Gastrocnemius medialis (tissue), 4 donors: Measurements from ENCODE around the gene SPECC1.

ENCODE experiments used
- POLR2A ChIP-seq, 2 donors: fragments of 450-650 bp; IDR thresholded peaks; one replicate each; pipeline ENCODE4 v1.6.1; 2017; ENCODE audit warnings: antibody characterized with exemption in 2 of 2, mild to moderate bottlenecking in 2 of 2, moderate library complexity in 2 of 2
- TF ChIP-seq, protein P1 (sequence below), 5 experiments: fragments of 450-650 bp in 3 of 5; fragments of 200-600 bp in 2 of 5; sonication (generic) in 2 of 5; IDR thresholded peaks in 4 of 5; conservative IDR thresholded peaks in 1 of 5; 1 replicate in 4 of 5; 2 replicates in 1 of 5; pipeline ENCODE4 v1.5.1; 2016 to 2019; ENCODE audit warnings: antibody characterized with exemption in 5 of 5, mild to moderate bottlenecking in 3 of 5, moderate library complexity in 3 of 5

DNA sequence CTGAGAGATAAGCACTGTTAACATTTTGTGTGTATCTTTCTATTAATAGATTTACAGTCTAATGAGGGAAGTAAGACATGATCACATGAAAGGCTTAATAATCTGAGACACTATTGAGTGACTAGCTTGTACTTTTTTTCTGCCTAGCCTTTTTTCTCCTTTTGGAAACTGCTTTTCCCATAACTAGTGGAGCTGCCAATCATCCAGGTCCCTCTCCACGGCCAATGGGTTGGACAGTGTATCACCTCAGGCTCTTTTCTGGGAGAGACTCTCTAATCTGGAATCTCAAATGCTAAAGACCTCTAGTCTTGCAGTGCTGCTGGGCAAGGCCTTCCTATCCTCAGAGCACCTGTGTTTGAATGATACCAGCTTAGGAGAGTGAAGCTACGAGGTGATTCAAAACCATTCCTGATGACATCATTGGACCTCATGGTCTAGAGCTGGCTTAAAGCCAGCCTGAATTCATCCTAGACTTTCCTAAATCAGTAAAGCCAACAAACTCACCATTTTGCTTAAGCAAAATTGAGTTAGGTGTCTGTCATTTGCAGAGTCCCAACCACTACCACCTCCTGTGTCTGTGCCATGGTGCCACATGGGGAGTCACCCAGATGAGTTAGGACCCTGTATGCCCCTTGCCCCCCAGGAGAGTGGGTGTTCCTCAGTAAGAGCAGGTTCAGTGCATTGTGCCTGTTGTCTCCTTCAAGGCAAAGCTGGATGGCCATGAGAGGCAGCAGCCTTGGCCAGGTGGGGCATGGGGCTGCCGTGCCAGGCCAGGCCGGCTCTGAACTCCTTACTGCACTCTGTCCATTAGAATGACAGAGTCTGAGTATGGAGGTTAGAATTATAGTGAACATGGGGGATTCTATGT is 62.9 kb downstream of the SPECC1 start:
- no peak for TF ChIP-seq POLR2A (IDR thresholded peaks at IDR 0.05)
- TF ChIP-seq, protein P1, sequence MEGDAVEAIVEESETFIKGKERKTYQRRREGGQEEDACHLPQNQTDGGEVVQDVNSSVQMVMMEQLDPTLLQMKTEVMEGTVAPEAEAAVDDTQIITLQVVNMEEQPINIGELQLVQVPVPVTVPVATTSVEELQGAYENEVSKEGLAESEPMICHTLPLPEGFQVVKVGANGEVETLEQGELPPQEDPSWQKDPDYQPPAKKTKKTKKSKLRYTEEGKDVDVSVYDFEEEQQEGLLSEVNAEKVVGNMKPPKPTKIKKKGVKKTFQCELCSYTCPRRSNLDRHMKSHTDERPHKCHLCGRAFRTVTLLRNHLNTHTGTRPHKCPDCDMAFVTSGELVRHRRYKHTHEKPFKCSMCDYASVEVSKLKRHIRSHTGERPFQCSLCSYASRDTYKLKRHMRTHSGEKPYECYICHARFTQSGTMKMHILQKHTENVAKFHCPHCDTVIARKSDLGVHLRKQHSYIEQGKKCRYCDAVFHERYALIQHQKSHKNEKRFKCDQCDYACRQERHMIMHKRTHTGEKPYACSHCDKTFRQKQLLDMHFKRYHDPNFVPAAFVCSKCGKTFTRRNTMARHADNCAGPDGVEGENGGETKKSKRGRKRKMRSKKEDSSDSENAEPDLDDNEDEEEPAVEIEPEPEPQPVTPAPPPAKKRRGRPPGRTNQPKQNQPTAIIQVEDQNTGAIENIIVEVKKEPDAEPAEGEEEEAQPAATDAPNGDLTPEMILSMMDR (IDR thresholded peaks at IDR 0.05 in 4 of 5, conservative IDR thresholded peaks at IDR 0.05 in 1 of 5), result no peak
